K562 (cell line): ENCODE data around the gene NDC1. TPM values are rescaled to one million over a fixed set of nuclear protein-coding genes. Genes with fewer than 3 reads are reported as not detected.

Experiments
- CBFA2T2 ChIP-seq: fragments of 450-650 bp; conservative IDR thresholded peaks from 2 replicates; pipeline ENCODE4 v1.6.1; 2017; ENCODE audit warnings: mild to moderate bottlenecking
- ETV6 ChIP-seq, 3 experiments: fragments of 150-350 bp in 1 of 3; sonication (generic) in 1 of 3; formaldehyde crosslinking in 1 of 3; IDR thresholded peaks; 2 replicates each; pipeline versions ENCODE4 v1.6.1 to v1.8.0; 2014 to 2022; ENCODE audit warnings: borderline replicate concordance in 2 of 3, low read depth in 2 of 3, antibody characterized with exemption in 1 of 3, low read length in 1 of 3, mild to moderate bottlenecking in 1 of 3, missing genetic modification reagents in 1 of 3
- LARP7 ChIP-seq: fragments of 450-650 bp; IDR thresholded peaks from 2 replicates; pipeline ENCODE4 v1.6.1; 2016
- MCM3 ChIP-seq: fragments of 450-650 bp; IDR thresholded peaks from 2 replicates; pipeline ENCODE4 v1.6.1; 2016
- MCM5 ChIP-seq: fragments of 450-650 bp; IDR thresholded peaks from 2 replicates; pipeline ENCODE4 v1.6.1; 2016; ENCODE audit warnings: low read depth
- MXI1 ChIP-seq: IDR thresholded peaks from 2 replicates; pipeline ENCODE4 v1.6.1; 2011; ENCODE audit warnings: low read depth, mild to moderate bottlenecking, improper control_type of control experiment, low read length
- NFRKB ChIP-seq: fragments of 450-650 bp; IDR thresholded peaks from 2 replicates; pipeline ENCODE4 v1.6.1; 2016; ENCODE audit warnings: low read depth
- NRF1 ChIP-seq, 2 experiments: fragments of 450-650 bp; IDR thresholded peaks in 1 of 2; conservative IDR thresholded peaks in 1 of 2; 2 replicates each; pipeline ENCODE4 v1.6.1; 2014; ENCODE audit warnings: mild to moderate bottlenecking in 2 of 2
- OTX1 ChIP-seq: fragments of 450-650 bp; formaldehyde crosslinking; IDR thresholded peaks from 2 replicates; pipeline ENCODE4 v1.4.0; 2022; ENCODE audit warnings: mild to moderate bottlenecking
- POLR2G ChIP-seq: fragments of 200-400 bp; formaldehyde crosslinking; IDR thresholded peaks from 2 replicates; pipeline ENCODE4 v1.6.1; 2017; ENCODE audit warnings: low read depth, mild to moderate bottlenecking, antibody characterized with exemption, low read length, moderate library complexity
- PTRF ChIP-seq: fragments of 450-650 bp; IDR thresholded peaks from 2 replicates; pipeline ENCODE4 v1.6.1; 2016; ENCODE audit warnings: mild to moderate bottlenecking, missing genetic modification characterization, missing compliant biosample characterization
- RBM14 ChIP-seq: fragments of 200-400 bp; formaldehyde crosslinking; IDR thresholded peaks from 2 replicates; pipeline ENCODE4 v1.6.1; 2018; ENCODE audit warnings: low read depth, mild to moderate bottlenecking, low read length, moderate library complexity, borderline replicate concordance; ENCODE audit not compliant: insufficient read depth
- SP2 ChIP-seq: IDR thresholded peaks from 2 replicates; pipeline ENCODE4 v1.6.1; 2011; ENCODE audit warnings: mild to moderate bottlenecking, low read depth, low read length, moderate library complexity; ENCODE audit not compliant: poor library complexity, severe bottlenecking; ENCODE audit errors: extremely low read depth
- SREBF2 ChIP-seq: sonication (generic); formaldehyde crosslinking; IDR thresholded peaks from 2 replicates; pipeline ENCODE4 v1.4.0; 2020; ENCODE audit warnings: mild to moderate bottlenecking, missing genetic modification reagents
- STAG1 ChIP-seq: sonication (generic); formaldehyde crosslinking; IDR thresholded peaks from 2 replicates; pipeline ENCODE4 v1.5.0; 2020; ENCODE audit warnings: missing genetic modification reagents, borderline replicate concordance
- STAT5B ChIP-seq: fragments of 250-450 bp; sonication (Bioruptor Pico); IDR thresholded peaks from 2 replicates; pipeline ENCODE4 v1.8.0; 2021; ENCODE audit warnings: mild to moderate bottlenecking, inconsistent platforms
- TAF1 ChIP-seq: IDR thresholded peaks from 2 replicates; pipeline ENCODE4 v1.6.1; 2011; ENCODE audit warnings: mild to moderate bottlenecking, low read length, moderate library complexity; ENCODE audit not compliant: insufficient read depth, control insufficient read depth, severe bottlenecking; ENCODE audit errors: extremely low read depth
- TEAD1 ChIP-seq, 2 experiments: fragments of 450-650 bp in 1 of 2; sonication (generic) in 1 of 2; formaldehyde crosslinking; IDR thresholded peaks; 2 replicates each; pipeline versions ENCODE4 v1.4.0 to v1.8.0; 2020 to 2022; ENCODE audit warnings: mild to moderate bottlenecking in 2 of 2, missing genetic modification reagents in 1 of 2
- ZNF12 ChIP-seq: sonication (generic); formaldehyde crosslinking; IDR thresholded peaks from 2 replicates; pipeline ENCODE4 v1.4.0; 2020; ENCODE audit warnings: mild to moderate bottlenecking, missing genetic modification reagents
- ZNF232 ChIP-seq: sonication (generic); formaldehyde crosslinking; IDR thresholded peaks from 2 replicates; pipeline ENCODE4 v1.8.0; 2022; ENCODE audit warnings: mild to moderate bottlenecking, missing genetic modification reagents
- ZNF316 ChIP-seq: fragments of 450-650 bp; IDR thresholded peaks from 2 replicates; pipeline ENCODE4 v1.6.1; 2016
- ZNF518B ChIP-seq: fragments of 250-450 bp; sonication (Bioruptor Pico); IDR thresholded peaks from 2 replicates; pipeline ENCODE4 v1.5.0; 2021; ENCODE audit warnings: mild to moderate bottlenecking, moderate library complexity
- ZNF57 ChIP-seq: fragments of 450-650 bp; formaldehyde crosslinking; IDR thresholded peaks from 2 replicates; pipeline ENCODE4 v1.4.0; 2020; ENCODE audit warnings: mild to moderate bottlenecking, moderate library complexity
- ZSCAN29 ChIP-seq: fragments of 450-650 bp; IDR thresholded peaks from 2 replicates; pipeline ENCODE4 v1.6.1; 2017
- polyA plus RNA-seq, 8 experiments: library from polyadenylated mRNA; depleted of rRNA in 4 of 8; stranded (reverse) in 5 of 8; unstranded in 3 of 8; fragments of >200 nt; fragmentation: Nextera tagmentation in 2 of 8; fragmentation: Illumina TruSeq in 1 of 8; extraction: Ambion mirVana in 2 of 8; extraction: Trizol in 1 of 8; gene quantifications; 2 replicates each; pipeline versions ENCODE4 v1.2.1 to v1.2.3, GENCODE V29; 2011 to 2014; ENCODE audit warnings: inconsistent platforms in 1 of 8, missing spikeins in 1 of 8
- total RNA-seq, 7 experiments: library from RNA; depleted of rRNA in 6 of 7; stranded (reverse); fragments of >200 nt in 6 of 7; fragmentation: Illumina TruSeq in 2 of 7; extraction: Trizol in 2 of 7; gene quantifications; 2 replicates each; pipeline versions ENCODE4 v1.2.1 to v1.2.3, GENCODE V29; 2011 to 2021; ENCODE audit warnings: low replicate concordance in 1 of 7
- TF ChIP-seq, protein P1 (sequence below), 2 experiments: IDR thresholded peaks in 1 of 2; conservative IDR thresholded peaks in 1 of 2; 2 replicates each; pipeline ENCODE4 v1.6.1; 2016; ENCODE audit warnings: low read depth in 2 of 2, mild to moderate bottlenecking in 1 of 2, missing compliant biosample characterization in 1 of 2, missing genetic modification characterization in 1 of 2, moderate library complexity in 1 of 2

The NDC1 gene
- total and polyA plus RNA-seq, 9 of the 15 experiments (the other 6 are each of a cell fraction or from before 2014, with no cell fraction given), result 26.9 to 102 (median 64.5) TPM

GRCh38 chr1:53811414-53811851 is 26.7 kb downstream of the NDC1 start (continued):
- TF ChIP-seq ETV6 (IDR thresholded peaks at IDR 0.05; ENCODE audit: borderline replicate concordance in 1 of 2, low read depth in 2 of 2, low read length in 1 of 2) (no peak), ETV6 (CRISPR knock-in tag; IDR thresholded peaks at IDR 0.05; ENCODE audit: borderline replicate concordance) (no peak), STAT5B (CRISPR knock-in tag) (no peak), ZNF518B (CRISPR knock-in tag) (no peak), ZNF12 (CRISPR knock-in tag) (no peak), ZNF57 (no peak), TAF1 (no peak), OTX1 (CRISPR knock-in tag) (no peak), RBM14 (no peak), ZNF232 (CRISPR knock-in tag) (no peak), CBFA2T2 (no peak), MXI1 (no peak), NRF1 (conservative IDR thresholded peaks at IDR 0.05 in 1 of 2, IDR thresholded peaks at IDR 0.05 in 1 of 2) (no peak), PTRF (tag) (no peak), STAG1 (CRISPR knock-in tag) (no peak), ZNF316 (peak; percentile 82), TEAD1 (CRISPR knock-in tag; IDR thresholded peaks at IDR 0.05) (no peak), SP2 (no peak), POLR2G (no peak), LARP7 (no peak), ZSCAN29 (no peak), MCM3 (no peak), MCM5 (no peak), NFRKB (0 out of 2 replicates have a peak, but pooled peaks have one; percentile 26), SREBF2 (CRISPR knock-in tag) (no peak)
- TF ChIP-seq, protein P1, sequence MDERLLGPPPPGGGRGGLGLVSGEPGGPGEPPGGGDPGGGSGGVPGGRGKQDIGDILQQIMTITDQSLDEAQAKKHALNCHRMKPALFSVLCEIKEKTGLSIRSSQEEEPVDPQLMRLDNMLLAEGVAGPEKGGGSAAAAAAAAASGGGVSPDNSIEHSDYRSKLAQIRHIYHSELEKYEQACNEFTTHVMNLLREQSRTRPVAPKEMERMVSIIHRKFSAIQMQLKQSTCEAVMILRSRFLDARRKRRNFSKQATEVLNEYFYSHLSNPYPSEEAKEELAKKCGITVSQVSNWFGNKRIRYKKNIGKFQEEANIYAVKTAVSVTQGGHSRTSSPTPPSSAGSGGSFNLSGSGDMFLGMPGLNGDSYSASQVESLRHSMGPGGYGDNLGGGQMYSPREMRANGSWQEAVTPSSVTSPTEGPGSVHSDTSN (CRISPR knock-in tag; IDR thresholded peaks at IDR 0.05; ENCODE audit: low read depth), result no peak
- TF ChIP-seq, protein P1 (tag; conservative IDR thresholded peaks at IDR 0.05; ENCODE audit: low read depth), result no peak
